NCI-H1930 (cell line): ENCODE data around the gene MIOX.

Source experiments
- DNase-seq, 2 experiments: peaks; one replicate each; lab custom pipeline; 2025; lab: John Stamatoyannopoulos, UW

MIOX gene

DNA sequence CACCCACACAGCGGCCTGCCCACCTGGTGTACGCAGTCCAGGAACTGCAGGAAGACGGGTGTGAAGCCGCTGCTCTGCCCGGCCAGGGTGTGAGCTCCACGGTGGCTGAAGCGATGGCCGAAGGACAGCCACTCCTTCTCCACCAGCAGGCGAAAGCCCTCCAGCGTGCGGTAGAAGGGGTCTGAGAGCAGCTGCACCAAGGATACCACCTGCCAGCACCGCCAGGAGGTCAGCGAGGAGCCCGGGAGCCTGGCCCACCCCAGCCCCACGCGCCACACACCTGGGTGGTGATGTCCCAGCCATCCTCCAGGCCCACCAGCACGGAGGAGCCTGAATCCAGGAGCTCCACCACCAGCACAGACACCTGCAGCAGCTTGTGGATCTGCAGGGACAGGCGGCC is 31.5 kb upstream of the MIOX start:
- DNase-seq = no peak

DNA sequence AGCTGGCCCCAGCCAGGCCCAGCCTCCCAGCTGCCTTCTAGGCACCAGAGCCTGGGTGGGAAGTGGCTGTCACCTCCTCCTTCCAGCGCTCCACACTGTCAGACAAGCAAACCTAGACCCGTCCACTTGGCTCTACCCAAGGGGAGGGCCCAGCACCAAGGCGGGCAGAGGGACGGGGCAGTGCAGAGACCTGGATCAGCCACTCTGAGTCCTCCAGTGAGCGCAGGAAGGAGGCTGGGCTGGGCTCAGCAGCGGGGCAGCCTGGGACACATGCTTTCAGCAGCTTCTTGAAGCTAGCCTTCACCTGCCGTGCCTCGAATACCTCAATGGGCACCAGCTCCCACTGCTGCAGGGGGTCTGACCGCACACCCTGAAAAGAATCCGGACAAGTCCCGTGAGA is 30.6 kb upstream of the MIOX start:
- DNase-seq = no peak

DNA sequence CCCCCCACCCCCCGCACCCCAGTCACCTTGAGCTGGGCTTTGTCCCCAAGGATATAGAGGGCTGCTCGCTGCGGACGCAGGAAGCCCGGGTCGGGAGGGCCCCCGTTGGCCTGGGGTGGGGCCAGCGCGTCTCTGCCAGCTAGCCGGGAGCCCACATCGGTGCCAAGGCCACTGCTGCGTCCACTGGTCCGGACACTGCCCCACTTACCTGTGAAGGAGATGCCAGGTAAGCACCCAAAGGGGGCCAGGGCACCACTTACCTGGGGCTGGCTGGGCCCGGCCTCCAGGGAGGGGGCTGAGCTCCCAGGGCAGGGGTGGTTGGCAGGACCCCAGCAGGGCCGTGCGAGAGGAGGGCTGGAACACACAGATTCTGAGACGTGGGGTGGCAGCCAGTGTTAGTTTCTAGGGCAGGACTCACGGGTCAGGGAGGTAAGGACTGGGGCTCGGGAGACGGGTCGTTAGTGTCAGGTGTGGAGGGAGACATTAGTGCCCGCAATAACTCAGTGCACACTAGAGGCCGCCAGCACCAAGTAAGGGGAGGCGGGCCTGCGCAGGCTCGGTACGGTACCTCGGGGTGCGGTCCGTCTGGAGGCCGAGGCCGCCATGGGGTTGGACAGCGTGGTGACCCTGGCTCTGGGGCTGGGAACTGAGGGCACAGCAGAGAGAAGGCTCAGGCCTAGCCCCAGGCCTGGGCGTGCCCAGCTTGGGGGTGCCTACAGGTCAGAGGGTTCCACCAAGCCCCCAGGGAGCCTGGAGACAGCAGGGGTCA is 30.0 kb upstream of the MIOX start:
- DNase-seq = no peak

DNA sequence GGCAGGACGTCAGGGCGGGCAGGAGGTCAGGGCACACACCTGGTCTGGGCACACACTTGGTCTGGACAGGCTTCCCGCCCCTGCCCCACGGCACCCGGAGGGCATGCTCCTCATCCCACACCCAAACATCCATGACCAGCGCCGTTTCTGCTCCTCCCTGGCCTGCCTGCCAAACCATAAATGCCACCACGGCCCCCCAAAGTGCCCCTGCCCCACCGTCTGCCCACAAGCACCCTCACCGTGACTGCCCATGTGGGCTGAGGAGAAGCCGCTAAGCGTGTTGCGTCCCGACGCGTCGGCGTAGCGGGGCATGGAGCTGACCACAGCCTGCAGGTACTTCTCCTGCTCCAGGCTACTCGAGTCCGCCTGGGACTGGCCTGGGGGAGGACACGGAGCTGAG is 27.6 kb upstream of the MIOX start:
- no peak for DNase-seq

DNA sequence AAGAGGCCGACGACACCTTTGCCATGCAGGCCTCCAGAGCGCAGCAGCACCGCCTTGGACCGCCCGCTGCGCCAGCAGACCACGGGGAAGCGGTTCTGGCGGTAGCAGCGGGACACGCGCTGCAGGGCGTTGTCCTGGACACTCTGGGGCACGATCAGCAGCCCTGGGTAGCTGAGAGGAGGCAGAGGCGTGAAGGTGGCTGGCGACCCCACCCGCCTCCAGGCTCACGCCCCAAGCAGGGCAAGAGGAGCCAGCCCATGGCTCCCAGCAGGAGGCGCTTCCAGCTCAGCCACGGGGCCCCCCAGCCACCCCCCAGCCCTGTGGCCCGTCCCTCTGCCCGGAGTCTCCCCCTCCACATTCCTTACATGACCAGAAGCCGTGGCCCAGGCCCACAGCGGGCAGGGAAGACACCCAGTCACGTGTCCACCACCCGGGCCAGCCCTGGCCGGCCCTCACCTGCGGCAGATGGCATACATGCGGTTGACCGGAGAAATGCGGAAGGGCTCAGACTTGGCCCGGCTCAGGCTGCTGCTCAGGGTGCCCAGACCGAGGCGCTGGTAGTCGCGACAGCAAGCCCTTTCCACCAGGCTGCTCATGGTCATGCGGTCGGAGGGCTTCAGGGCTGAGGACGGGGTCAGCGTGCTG is 27.0 kb upstream of the MIOX start:
- no peak for DNase-seq

DNA sequence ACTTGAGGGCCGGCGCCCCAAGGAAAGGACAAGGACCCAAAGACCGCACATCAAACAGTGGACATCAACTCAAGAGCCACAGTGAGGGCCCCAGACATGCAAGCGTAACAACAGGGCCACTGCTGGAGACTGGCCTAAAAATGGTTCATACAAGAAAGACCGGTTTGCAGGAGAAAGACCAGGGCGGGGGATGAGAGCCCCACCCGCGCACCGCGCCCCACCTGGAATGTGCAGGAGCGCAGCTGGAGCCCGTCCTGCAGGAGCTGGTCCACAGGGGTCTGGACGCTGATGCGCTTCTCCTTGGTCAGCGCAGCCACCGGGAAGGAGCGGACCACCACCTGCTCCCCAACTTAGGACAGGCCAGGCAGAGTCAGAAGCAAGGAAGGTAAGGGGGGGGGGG is 25.7 kb upstream of the MIOX start:
- no peak for DNase-seq

DNA sequence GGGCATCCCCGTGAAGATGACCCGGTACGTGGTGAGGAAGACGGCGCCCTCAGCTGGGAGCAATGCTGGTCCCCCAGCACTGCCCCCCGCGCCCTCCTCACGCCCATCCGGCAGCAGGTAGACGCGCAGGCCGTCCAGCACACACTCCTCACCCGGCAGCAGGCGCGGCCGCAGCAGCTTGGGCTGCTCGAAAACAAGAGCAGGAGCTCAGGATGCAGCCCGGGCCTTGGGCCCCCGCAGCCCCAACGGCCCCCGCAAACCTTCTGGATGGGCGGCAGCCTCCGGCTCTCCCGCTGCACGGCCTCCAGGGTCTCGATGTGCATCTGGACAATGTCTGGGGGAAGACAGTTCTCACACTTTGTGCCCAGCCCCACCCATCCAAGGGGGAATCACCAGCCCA is 25.1 kb upstream of the MIOX start:
- DNase-seq = no peak

DNA sequence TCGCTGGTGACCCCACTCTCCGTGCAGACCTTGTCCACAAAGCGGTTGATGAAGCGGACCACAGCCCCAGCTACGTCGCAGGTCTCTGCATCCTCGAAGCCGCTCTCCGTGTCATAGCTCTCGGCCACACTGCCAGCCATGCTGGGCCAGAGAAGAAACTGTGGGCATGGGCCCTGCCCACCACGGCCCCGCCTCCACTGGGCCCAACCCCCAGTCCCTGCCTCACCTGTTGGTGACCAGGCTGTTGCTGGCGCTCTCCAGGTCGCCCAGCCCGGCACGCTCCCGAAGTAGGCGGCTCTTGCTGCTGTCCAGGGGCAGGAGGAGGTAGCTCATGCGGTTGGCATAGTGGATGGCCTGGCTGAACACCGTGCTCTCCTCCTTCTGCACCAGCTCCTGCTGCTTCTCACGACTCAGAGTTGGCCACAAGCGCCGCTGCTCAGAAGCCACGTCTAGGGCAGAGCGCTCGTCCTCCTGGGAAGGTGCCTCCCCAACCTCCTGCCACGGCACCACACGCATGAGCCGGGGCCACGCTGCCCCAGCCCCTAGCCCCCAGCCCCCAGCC is 24.6 kb upstream of the MIOX start:
- DNase-seq = no peak

DNA sequence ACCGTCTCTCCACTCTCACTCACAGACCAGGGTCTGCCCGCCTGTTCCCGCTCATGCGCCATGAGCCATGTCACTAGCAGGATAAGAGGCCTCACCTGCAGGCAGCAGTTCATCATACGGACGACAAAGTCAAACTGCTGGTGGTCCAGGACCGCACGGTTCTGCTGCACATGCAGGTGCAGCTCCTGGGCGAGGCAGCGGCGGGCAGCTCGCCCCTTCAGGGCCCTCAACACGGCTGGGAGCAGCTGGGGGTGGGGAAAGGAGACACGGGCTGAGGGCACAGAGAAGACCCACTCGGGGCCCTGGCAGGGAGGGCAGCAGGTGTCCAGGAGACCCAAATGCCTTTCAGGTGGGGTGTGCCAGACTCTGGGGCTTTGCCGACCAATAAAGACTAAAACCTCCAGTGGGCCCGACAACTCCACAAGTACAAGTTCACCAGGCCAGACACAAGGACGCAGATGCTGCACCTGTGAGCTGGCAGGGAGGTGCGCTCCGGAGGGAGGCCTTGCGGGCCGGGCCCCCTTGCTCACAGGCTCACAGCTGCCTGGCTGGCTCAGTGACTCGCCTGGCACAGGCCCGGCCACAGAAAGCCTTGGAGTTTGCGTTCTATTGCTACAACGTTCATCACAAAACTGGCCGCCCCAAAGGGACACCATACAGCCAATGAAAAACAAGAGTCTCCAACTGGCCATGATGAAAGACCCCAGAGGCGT is 23.3 kb upstream of the MIOX start:
- DNase-seq = no peak

DNA sequence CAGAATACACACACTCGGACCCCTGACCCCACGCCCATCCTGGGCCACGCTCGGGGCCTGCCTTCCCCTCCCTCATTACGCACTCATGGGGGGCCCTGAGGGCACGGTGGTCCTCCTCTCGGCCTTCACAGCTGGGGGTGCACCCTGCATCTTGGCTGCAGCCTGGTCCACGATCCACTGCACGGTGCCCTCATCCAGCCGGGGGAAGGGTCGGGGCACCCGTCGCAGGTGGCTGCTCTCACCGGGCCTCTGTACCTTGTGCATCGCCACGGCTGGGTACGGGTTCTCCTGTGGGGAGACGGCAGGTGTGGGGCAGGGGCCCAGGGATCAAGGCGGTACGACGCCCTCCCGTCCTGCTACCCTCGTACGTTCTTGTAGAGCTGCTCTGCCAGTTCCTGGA is 22.2 kb upstream of the MIOX start:
- no peak for DNase-seq

DNA sequence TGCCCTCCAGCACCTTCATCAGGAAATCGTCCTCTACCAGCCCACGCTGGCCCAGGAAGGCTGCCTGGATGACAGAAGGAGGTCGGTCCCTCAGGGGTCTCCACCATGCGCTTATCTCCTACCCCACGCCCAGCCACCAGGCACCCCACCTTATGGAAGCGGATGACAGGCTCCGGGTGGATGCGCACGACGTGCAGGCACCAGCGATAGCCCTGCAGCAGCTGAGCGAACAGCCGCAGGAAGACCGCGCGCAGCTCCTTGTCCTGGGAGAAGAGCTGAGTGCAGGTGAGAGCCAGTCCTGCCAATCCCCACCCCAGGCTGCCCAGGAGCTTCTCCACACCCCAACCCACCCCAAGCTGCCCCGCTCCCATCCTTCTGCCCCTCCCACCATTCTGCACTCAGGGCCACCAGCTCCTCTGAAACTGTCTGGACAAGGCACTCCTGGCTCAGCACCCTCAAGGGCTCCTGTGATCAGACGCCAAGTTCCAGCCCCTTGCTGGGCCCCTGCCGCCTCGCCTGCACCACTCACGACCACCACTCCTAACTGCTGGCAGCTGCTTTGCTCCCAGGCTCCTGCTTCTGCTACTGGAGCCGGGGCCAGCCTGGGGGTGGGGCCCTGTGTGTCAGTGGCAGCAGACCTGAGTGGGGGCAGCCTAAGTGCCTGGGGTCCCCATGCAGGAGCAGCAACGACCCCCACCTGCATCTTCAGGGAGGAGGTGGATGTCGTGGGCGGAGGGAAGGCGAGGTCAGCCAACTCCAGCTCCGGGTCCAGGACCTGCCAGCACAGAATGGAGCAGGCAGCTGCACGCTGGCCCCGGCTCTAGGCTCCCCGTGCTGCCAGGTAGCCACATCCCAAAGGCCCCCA is 21.4 kb upstream of the MIOX start:
- no peak for DNase-seq

DNA sequence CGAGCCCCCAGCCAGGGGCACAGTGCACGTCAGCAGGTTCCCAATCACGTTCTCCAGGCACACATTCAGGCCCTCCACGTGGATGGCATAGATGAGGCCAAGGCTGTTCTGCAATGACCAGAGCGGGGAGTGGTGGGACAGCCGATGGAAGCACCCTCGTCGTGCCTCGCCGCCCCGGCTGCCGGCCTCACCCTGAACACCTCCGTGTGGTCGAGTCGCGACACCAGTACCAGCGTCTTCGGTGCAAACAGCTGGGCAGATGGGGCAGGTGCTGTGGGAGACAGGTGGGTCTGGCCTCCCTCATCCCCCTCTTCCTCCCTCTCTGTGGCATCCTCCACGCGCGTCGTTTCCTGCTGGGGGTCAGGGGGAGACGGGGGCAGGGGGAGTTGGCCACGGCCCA is 19.3 kb upstream of the MIOX start:
- DNase-seq = no peak

DNA sequence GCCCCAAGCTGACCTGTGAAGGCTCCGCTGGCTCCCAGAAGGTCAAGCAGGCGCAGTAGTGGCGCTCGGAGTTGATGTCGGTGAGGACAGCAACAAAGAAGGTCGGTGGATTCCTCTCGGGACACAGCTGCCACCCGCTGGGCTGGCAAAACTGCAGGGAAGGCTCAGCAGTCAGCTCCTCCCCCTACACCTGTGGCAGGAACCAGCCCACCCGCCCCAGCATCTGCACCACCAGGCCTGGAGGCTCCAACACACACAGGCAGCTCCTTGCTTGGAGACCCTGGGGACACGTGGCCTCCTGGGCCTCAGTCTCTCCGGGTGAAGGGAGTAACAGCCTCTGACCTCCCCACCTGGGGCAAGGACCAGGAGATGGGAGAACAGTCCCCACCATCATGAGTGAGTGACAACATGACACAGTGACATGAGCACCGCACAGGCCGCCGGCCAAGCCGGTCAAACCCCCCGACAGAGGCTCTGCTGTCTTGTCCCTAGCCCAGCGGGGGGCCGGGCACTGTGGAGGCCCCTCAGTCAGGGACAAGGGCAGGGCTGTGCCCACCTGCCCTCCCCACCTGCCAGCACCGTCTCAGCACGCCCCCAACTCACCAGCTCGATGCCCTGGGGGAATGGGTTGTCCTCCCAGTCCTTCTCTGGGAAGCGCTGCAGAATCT is 18.8 kb upstream of the MIOX start:
- DNase-seq = no peak

DNA sequence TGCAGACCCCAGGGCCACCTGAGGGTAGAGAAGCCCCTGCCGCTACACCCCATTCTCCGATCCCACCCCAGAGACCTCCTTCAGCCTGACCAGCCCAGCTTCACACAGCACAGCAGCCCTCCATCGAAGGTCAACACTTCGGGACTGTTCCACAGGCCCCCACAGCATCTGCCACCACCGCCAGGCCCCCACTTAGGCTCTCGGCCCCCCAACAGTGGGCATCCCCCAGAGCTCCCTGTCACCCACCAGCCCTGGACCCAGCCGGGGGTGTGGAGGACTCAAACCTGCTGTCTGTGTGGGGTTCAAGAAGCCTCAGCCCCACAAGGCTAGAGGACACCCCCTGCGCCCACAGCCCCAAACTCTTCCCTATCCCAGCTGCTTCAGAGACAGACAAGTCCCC is 18.0 kb upstream of the MIOX start:
- DNase-seq = no peak

DNA sequence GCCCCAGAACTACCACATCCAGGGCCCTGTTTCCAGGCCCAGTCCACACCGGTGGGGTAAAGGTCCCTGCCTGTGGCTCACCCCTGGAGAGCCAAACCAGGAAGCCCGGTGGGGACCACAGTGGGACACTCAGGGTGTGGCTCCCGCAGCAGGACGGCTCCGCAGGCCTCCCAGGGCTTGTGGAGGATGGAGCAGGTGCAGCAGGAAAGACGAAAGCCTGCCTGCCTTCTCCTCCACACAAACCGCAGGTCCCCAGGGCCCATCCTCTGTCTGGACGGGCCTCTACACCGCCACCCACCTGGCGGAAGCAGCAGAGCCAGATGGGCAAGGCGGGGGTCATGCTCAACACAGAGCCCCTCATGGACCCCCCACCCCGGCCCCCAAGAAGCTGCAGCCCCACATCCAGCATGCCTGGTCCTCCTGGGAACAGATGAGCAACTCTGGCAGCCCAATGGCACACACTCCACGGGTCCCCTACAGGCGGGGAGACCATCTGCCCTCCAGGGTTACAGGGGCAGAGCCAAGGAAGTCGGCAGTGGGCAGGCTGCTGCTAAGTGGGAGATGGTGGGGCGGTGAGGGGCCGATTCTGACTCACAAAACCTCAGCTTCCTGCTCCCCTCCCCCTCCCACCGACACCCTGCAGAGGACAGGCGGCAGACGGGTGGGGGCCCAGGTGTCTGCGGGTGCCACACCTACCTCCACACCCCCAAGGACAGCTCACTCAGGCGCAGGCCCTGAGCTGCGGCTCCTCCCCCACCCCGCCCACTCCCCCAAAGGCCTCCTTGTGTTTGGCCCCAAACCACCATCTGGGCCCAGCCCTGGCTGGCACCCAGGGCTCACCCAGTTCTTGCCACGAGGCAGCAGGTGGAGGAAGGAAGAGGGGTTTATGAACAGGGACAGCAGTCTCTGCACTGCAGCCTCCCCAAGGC is 17.0 kb upstream of the MIOX start:
- no peak for DNase-seq

DNA sequence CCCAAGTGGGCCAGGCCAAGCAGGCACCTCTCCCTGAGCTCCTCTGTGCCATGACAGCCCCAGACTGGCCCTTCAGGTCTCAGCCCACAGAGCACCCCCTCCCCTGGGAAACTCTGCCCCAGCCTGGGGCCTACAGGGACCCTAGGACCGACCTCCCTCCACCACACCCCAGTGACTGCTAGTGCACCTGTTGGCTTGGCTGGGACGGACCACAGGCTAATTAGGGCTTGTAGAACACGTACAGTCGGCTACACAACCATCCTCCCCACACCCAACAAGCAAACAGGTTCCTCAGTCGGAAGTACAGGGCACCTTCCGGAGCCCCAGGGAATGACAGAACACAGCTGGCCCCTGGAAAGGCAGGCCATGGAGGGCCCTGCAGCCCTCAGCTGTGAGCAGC is 16.2 kb upstream of the MIOX start:
- no peak for DNase-seq

DNA sequence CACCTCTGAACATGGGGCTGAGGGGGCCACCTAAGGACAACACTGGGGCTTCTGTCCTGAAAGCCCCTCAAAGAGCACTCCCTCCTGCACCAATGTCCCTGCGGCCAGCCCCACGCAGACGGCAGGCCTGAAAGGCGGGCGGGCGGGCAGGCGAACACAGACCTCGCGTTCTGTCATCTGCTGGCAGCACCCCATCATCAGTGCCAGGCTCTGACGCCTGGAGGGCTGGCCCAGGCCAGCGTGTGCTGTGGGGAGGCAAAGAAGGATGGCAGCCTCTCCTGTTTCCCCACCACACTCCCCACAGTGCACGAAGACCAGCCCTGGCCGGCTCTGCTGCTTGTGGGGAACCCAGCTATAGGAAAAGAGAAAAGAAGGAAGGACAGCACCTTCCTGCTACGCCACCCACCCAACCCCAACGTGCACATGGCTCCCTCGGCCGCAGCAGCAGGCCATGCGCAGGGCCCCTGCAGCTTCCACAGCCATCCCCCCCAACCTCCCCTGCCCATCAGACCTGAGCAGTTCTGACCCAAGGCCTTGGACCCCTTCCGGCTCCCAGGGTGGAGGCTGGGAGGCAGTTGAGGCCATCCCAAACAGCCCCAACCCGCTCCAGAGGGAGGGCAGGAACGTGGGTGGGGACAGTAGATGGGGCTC is 15.3 kb upstream of the MIOX start:
- no peak for DNase-seq

DNA sequence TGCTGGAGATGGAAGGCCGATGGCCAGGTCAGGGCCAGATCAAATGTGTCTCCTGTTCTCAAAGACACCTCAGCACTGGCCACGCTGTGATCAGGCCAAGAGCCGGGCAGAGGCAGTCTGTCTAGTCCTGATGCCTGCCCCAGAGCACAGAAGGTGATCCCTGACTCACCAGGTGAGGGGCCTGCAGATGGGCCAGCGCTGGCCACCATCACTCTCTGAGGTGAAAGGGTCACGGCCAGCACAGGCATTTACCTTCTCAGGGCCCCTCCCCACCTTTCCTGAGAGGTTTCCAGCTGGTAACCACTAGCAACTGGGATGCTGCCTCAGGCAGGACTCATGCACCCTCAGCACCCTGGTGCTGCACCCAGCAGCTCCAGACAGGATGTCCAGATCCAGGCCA is 14.7 kb upstream of the MIOX start:
- no peak for DNase-seq

DNA sequence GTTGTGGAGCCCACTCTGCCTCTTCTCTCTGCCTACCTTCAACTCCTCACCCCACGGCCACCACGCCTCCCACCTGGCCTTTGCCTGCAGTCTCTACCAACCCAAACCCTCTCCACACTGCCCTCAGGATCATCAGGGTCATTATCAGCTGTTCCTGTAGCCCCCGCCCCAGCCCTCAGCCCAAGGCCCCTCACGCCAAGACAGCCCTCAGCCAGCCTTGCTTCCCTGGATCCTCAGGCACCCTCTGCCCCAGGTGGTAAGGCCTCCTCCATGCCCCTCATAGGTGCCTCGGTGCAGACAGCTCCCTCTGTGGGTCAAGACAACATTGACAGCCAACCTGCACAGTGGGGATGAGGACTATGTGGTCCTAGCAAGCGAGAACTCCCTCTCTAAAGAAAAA is 13.6 kb upstream of the MIOX start:
- DNase-seq = no peak
